BJ (cell line): ENCODE measurements around the gene HSPB6. TPM values are rescaled to one million over a fixed set of nuclear protein-coding genes. Genes with fewer than 3 reads are reported as not detected.

ENCODE experiments used
- CTCF ChIA-PET: fragments of 350-600 bp; formaldehyde crosslinking; extraction: SDS; loops from one replicate; lab custom pipeline; 2021; ENCODE audit warnings: antibody characterized with exemption, inconsistent platforms; lab: Yijun Ruan, JAX
- POLR2A ChIA-PET: fragments of 300-600 bp; sonication (Branson Sonifier 250); formaldehyde crosslinking; extraction: SDS; loops from one replicate; lab custom pipeline; 2021; ENCODE audit warnings: antibody characterized with exemption; lab: Charles Lee
- DNase-seq: peaks from one replicate; pipeline ENCODE4 v3.0.0-alpha.2; 2011; ENCODE audit warnings: low read depth
- H3K27me3 ChIP-seq: 2 replicates; pipeline ENCODE4 v1.6.0; 2011; ENCODE audit warnings: low read length; ENCODE audit not compliant: control insufficient read depth, insufficient read depth
- H3K36me3 ChIP-seq: 2 replicates; pipeline ENCODE4 v1.5.1; 2011; ENCODE audit warnings: low read length; ENCODE audit not compliant: control insufficient read depth, insufficient read depth
- H3K4me3 ChIP-seq: 2 replicates; pipeline ENCODE4 v1.5.1; 2011; ENCODE audit warnings: low read depth, mild to moderate bottlenecking, control low read depth, low read length
- CTCF ChIP-seq: IDR thresholded peaks from 2 replicates; pipeline ENCODE4 v1.5.1; 2011; ENCODE audit warnings: low read depth, mild to moderate bottlenecking, control low read depth, inconsistent platforms, low read length, moderate library complexity; ENCODE audit not compliant: insufficient read depth
- polyA plus RNA-seq: library from polyadenylated mRNA; depleted of rRNA; stranded (reverse); fragments of >200 nt; gene quantifications from 2 replicates; pipeline ENCODE4 v1.2.3, GENCODE V29; 2011

HSPB6 gene
- polyA plus RNA-seq, 1 experiment = 21.0 TPM

GRCh38 chr19:35791814-35792279 is 35.0 kb upstream of the HSPB6 start:
- no peak for TF ChIP-seq CTCF
- ChIA-PET CTCF (no interaction called here), POLR2A (no interaction called here)
- no peak for DNase-seq
- Histone ChIP-seq H3K27me3 (peaks cover 3% of the 10 kb centered on the region; the same call in 1 of the 2 replicates), H3K4me3 (no peak overlapping the region), H3K36me3 (no peaks in the 10 kb centered on the region; the same call in 1 of the 2 replicates)

GRCh38 chr19:35790981-35791813 is 34.4 kb upstream of the HSPB6 start:
- CTCF ChIA-PET = interaction anchor here (0.6 to 1.0 kb wide), 2 partner anchors 9 to 10 kb away, joined by 3 read pairs; no protein-coding TSS in a partner anchor
- no peaks in the 10 kb centered on the region; the same call in 1 of the 2 replicates for H3K36me3 ChIP-seq
- H3K27me3 ChIP-seq = no peaks in the 10 kb centered on the region; the same call in 1 of the 2 replicates
- DNase-seq = no peak
- TF ChIP-seq CTCF = peak; percentile 14; the same call in 1 of the 2 replicates
- POLR2A ChIA-PET = no interaction called here
- H3K4me3 ChIP-seq = no peak overlapping the region

GRCh38 chr19:35789978-35790944 is 33.4 kb upstream of the HSPB6 start:
- H3K27me3 ChIP-seq = no peaks in the 10 kb centered on the region; the same call in 1 of the 2 replicates
- CTCF ChIA-PET = interaction anchor here (0.6 to 1.1 kb wide), 3 partner anchors 11 to 129 kb away, joined by 3 to 4 read pairs (median 3); partner anchors contain the start of gene ARHGAP33
- H3K4me3 ChIP-seq = no peak overlapping the region
- no peak for DNase-seq
- TF ChIP-seq CTCF = no peak
- POLR2A ChIA-PET = no interaction called here
- no peaks in the 10 kb centered on the region; the same call in 1 of the 2 replicates for H3K36me3 ChIP-seq

- Histone ChIP-seq H3K27me3 (no peaks in the 10 kb centered on the region), H3K4me3 (no peak overlapping the region), H3K36me3 (no peaks in the 10 kb centered on the region; the same call in 1 of the 2 replicates)
- POLR2A ChIA-PET = no interaction called here
- no peak for TF ChIP-seq CTCF
- DNase-seq = no peak
- CTCF ChIA-PET = interaction anchor here (0.6 to 1.1 kb wide), 2 partner anchors 14 to 128 kb away, joined by 3 to 4 read pairs; partner anchors contain the start of gene ARHGAP33
These were observed 32.6 kb upstream of the HSPB6 start for GRCh38 chr19:35789195-35789977.
